DND-41 (cell line): ENCODE results near the gene TRAPPC14.

ENCODE experiments used
- CTCF ChIP-seq: IDR thresholded peaks from 2 replicates; pipeline ENCODE4 v1.5.1; 2012; ENCODE audit warnings: borderline replicate concordance, low read length, moderate library complexity, mild to moderate bottlenecking; ENCODE audit not compliant: poor library complexity, severe bottlenecking; ENCODE audit errors: extremely low read depth
- EZH2 ChIP-seq: IDR thresholded peaks from 3 replicates; pipeline ENCODE4 v1.6.1; 2012; ENCODE audit warnings: borderline replicate concordance, low read depth, mild to moderate bottlenecking, moderate library complexity, low read length, inconsistent platforms; ENCODE audit not compliant: severe bottlenecking

GRCh38 chr7:100157334-100158228 is 942 bp downstream of the TRAPPC14 start:
- no peak for TF ChIP-seq EZH2
- TF ChIP-seq CTCF: no peak
